Measurements from ENCODE around the gene ADGRF1.

DNA sequence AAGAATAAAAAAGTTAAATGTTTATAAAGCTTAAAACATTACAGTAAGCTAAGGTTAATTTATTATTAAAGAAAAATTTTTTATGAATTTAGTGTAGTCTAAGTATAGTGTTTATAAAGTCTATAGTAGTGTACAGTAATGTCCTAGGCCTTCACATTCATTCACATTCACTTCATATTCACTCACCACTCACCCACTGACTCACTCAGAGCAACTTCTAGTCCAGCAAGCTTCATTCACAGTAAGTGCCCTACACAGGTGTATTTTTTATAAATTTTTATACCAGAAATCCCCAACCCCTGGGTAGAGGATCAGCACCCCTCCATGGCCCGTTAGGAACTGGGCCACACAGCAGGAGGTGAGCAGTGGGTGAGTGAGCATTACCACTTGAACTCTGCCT, 24.3 kb upstream of the ADGRF1 start:
- TF ChIP-seq MAX (IDR thresholded peaks at IDR 0.05; ENCODE audit: insufficient read depth, insufficient read length) (no peak), POLR2A (IDR thresholded peaks at IDR 0.05; ENCODE audit: low read depth, low read length) (no peak), POLR2AphosphoS5 (IDR thresholded peaks at IDR 0.05; ENCODE audit: insufficient read depth, low read depth, low read length) (no peak), CTCF (IDR thresholded peaks at IDR 0.05; ENCODE audit: extremely low read depth in 1 of 2, insufficient read depth in 1 of 2, low read depth in 1 of 2, low read length in 2 of 2) (no peak), FOS (IDR thresholded peaks at IDR 0.05; ENCODE audit: borderline replicate concordance, insufficient read depth, low read length) (no peak), GATA2 (IDR thresholded peaks at IDR 0.05; ENCODE audit: insufficient read depth, insufficient read length, low read depth, low read length) (no peak), EZH2 (IDR thresholded peaks at IDR 0.05; ENCODE audit: borderline replicate concordance, low read depth, low read length, severe bottlenecking) (no peak)
